ENCODE results near the gene NADK2.

Gene NADK2

GRCh38 chr5:36162810-36163486 is 78.8 kb downstream of the NADK2 start:
- H3K4me3 ChIP-seq (ENCODE audit: low read depth, low read length) = no peak overlapping the region
- TF ChIP-seq CTCF (IDR thresholded peaks at IDR 0.05; ENCODE audit: borderline replicate concordance, insufficient read depth, low read depth, low read length) = no peak

DNA sequence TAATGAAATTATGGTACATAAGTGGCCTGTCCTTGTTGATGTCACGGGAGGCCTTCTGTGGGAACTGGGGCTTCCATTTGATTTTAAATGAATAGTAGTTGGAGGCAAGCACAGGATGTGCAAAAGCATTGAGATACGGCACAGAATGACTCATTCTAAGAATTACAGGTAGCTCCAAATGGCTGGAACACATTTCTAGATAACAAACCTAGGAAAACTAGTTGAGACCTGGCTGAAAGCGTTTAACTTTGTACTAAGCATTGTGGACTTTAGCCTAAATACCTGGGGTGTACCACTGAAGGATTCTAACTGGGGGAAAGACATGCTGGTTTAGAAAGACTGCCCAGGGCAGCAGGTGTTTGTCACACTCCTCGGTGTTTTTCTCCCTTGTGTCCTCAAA is 80.4 kb downstream of the NADK2 start:
- no peak for TF ChIP-seq CTCF (IDR thresholded peaks at IDR 0.05; ENCODE audit: borderline replicate concordance, insufficient read depth, low read depth, low read length)
- H3K4me3 ChIP-seq (ENCODE audit: low read depth, low read length) = no peak overlapping the region

DNA sequence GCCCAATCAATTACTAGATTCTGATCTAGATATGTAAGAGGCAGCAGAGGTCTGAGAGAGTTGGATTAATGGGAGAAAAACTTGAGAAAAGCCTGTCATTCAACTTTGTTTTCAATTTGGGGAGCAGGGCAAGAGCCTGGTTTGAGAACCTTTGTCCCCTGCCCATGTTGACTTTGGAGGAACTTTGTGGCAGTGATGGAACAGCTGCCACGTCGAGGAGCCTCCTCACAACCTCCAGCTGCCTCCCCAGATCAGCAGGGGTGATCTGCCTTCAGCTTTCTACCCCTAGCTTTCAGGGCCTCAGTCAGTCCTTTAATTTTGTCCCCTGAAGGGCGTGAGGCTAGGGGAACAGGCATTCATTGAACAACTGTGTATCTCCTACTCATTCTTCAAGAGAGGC is 81.1 kb downstream of the NADK2 start:
- TF ChIP-seq CTCF (IDR thresholded peaks at IDR 0.05; ENCODE audit: borderline replicate concordance, insufficient read depth, low read depth, low read length) = no peak
- H3K4me3 ChIP-seq (ENCODE audit: low read depth, low read length) = no peak overlapping the region

DNA sequence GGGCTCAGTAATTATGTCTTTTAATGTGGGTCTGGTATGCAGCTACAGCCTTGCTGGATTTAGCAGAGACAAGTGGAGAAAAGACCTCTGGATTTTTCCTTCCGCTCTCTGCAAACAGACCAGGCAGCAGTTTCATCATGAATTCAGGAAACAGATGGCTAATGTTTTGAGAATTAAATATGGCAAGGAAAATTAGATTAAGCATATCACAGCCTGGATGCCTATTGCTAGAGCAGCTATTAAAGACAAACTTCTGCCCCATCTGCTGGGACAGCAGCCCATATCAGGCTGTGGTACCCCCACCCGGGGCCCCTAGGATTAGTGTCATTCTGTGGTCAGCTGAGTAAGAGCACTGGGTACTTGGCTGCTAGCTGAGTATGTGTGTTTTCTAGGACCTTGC is 83.6 kb downstream of the NADK2 start:
- no peak for TF ChIP-seq CTCF (IDR thresholded peaks at IDR 0.05; ENCODE audit: borderline replicate concordance, insufficient read depth, low read depth, low read length)
- no peak overlapping the region for H3K4me3 ChIP-seq (ENCODE audit: low read depth, low read length)

- no peak for TF ChIP-seq CTCF (IDR thresholded peaks at IDR 0.05; ENCODE audit: borderline replicate concordance, insufficient read depth, low read depth, low read length)
- H3K4me3 ChIP-seq (ENCODE audit: low read depth, low read length) = no peak overlapping the region
Observed at GRCh38 chr5:36156619-36157018, 85.1 kb downstream of the NADK2 start.

DNA sequence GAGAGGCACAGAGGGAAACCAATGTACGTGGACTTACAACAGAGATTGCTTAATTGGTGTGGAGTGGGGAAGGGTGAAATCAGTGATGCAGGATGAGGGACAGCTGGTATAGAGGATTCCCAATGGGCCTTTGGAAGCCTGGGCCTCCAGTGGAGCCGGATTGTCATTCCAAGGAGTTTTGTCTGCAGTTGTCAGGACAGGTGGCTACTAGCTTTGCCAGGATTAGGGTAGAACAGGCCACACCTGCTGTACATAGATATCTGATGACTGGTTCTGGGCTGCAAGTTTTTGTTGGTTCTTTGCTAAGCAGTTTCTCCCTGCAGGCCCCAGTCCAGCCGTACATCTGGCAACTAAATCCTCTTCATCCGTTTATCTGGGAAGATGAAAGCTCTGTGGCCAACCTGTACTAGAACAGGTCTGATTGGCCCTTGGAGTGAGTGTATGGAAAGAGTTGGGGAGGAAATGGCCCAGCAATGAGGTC is 85.6 kb downstream of the NADK2 start:
- no peak overlapping the region for H3K4me3 ChIP-seq (ENCODE audit: low read depth, low read length)
- TF ChIP-seq CTCF (IDR thresholded peaks at IDR 0.05; ENCODE audit: borderline replicate concordance, insufficient read depth, low read depth, low read length) = no peak

- H3K4me3 ChIP-seq (ENCODE audit: low read depth, low read length) = no peak overlapping the region
- no peak for TF ChIP-seq CTCF (IDR thresholded peaks at IDR 0.05; ENCODE audit: borderline replicate concordance, insufficient read depth, low read depth, low read length)
Observed at GRCh38 chr5:36155291-36155690, 86.4 kb downstream of the NADK2 start.
